ENCODE results near the gene BBX. TPM values are rescaled to one million over a fixed set of nuclear protein-coding genes. Genes with fewer than 3 reads are reported as not detected.

BBX gene
- total RNA-seq, 1 donor from 2014 or later = 77.5 TPM

- H3K9me3 Mint-ChIP-seq = peaks cover 3% of the 10 kb centered on the region
- no peak for TF ChIP-seq CTCF (IDR thresholded peaks at IDR 0.05)
- POLR2A ChIA-PET = interaction anchor here (0.6 kb wide), 1 partner anchor 24 kb away, joined by 7 read pairs; no protein-coding TSS in a partner anchor
- H3K4me1 Mint-ChIP-seq = peaks cover 11% of the 10 kb centered on the region
- CTCF ChIA-PET = no interaction called here
- no peak overlapping the region for H3K4me3 Mint-ChIP-seq
- peaks cover 17% of the 10 kb centered on the region for H3K36me3 Mint-ChIP-seq (ENCODE audit: low read depth)
- H3K27me3 Mint-ChIP-seq = no peaks in the 10 kb centered on the region
- intact Hi-C loops (cut with micrococcal nuclease) = no loop called here
- no peak overlapping the region for H3K27ac Mint-ChIP-seq
- no peak for DNase-seq
- no peak for ATAC-seq (ENCODE audit: low read depth)
Observed at GRCh38 chr3:107548601-107549000, 25.8 kb downstream of the BBX start.

DNA sequence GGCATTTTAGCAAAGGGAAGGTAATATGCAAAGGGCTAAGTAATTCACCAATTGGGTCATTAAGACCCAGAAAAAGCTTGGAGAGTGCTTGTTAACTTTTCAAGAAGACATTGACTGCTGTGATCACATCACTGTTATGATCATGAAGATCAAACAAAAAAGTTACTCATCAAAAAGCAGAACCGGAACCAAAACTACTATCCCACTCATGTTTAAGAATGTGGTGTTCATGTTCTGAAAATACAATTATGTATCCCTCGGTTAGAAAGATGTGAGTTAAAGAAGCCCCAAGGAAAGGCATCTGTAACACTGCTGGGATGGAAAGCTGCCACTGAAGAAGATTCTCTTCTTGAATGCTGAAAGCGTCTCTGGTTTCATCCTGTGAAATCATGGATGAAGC lies 32.6 kb downstream of the BBX start:
- Mint-ChIP-seq H3K4me3 (no peak overlapping the region), H3K27me3 (no peaks in the 10 kb centered on the region), H3K9me3 (no peaks in the 10 kb centered on the region), H3K4me1 (peaks cover 32% of the 10 kb centered on the region), H3K27ac (no peak overlapping the region), H3K36me3 (ENCODE audit: low read depth) (peaks cover 20% of the 10 kb centered on the region)
- no peak for TF ChIP-seq CTCF (IDR thresholded peaks at IDR 0.05)
- POLR2A ChIA-PET = no interaction called here
- no peak for DNase-seq
- ATAC-seq (ENCODE audit: low read depth) = no peak
- CTCF ChIA-PET = no interaction called here
- intact Hi-C loops (cut with micrococcal nuclease) = no loop called here

DNA sequence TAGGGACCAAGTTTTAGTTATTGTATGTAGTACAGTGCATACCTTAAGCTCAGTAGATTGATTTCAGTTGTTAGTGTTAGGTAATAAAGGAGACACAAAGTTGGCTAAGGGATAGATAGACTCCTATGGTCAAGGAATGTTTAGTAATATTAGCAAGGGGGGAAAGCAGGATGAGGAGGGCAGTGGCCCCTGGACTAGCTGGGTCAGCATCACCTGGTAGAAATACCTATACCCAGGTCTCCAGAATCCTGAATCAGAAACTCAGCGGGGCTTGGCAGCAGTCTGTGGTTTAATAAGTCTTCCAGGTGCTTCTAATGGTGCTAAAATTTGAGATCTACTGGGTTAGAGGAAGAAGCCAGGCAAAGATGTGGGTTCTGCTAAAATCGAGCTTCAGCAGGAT lies 35.0 kb downstream of the BBX start:
- Mint-ChIP-seq H3K36me3 (ENCODE audit: low read depth) (peaks cover 19% of the 10 kb centered on the region), H3K4me1 (peaks cover 44% of the 10 kb centered on the region), H3K27me3 (no peaks in the 10 kb centered on the region), H3K27ac (no peak overlapping the region), H3K4me3 (no peak overlapping the region), H3K9me3 (no peaks in the 10 kb centered on the region)
- TF ChIP-seq CTCF (IDR thresholded peaks at IDR 0.05) = no peak
- no peak for DNase-seq
- ATAC-seq (ENCODE audit: low read depth) = no peak
- POLR2A ChIA-PET = no interaction called here
- intact Hi-C loops (cut with micrococcal nuclease) = no loop called here
- CTCF ChIA-PET = no interaction called here

DNA sequence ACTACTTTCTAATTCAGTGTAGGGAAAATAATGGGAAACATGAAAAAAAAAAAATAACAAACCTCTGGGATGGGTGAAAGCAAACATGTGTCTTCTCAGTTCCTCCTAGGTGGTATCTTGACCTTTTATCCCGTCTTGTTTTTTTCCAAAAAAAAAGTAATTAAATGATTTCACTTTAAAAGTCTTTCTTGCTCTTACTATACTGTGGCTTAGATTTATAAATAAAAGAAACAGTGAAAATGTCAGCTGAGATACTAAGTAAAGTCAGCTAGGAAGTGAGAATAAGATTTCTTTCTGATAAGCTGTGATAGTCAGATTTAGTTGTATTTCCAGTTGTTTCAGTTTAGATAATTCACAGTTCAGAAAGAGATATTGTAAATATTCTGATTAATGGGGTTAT lies 37.4 kb downstream of the BBX start:
- ChIA-PET CTCF (no interaction called here), POLR2A (interaction anchor here (0.9 kb wide), 1 partner anchor 130 kb away, joined by 3 read pairs; no protein-coding TSS in a partner anchor)
- H3K4me1 Mint-ChIP-seq = peaks cover 43% of the 10 kb centered on the region
- no peaks in the 10 kb centered on the region for H3K9me3 Mint-ChIP-seq
- no peaks in the 10 kb centered on the region for H3K27me3 Mint-ChIP-seq
- no peak for TF ChIP-seq CTCF (IDR thresholded peaks at IDR 0.05)
- ATAC-seq (ENCODE audit: low read depth) (no peak), DNase-seq (no peak)
- H3K36me3 Mint-ChIP-seq (ENCODE audit: low read depth) = peaks cover 13% of the 10 kb centered on the region
- intact Hi-C loops (cut with micrococcal nuclease) = loop anchor here (5.0 kb wide), 1 partner anchor 298 kb away; no protein-coding TSS in a partner anchor
- no peak overlapping the region for H3K4me3 Mint-ChIP-seq
- H3K27ac Mint-ChIP-seq = no peak overlapping the region

DNA sequence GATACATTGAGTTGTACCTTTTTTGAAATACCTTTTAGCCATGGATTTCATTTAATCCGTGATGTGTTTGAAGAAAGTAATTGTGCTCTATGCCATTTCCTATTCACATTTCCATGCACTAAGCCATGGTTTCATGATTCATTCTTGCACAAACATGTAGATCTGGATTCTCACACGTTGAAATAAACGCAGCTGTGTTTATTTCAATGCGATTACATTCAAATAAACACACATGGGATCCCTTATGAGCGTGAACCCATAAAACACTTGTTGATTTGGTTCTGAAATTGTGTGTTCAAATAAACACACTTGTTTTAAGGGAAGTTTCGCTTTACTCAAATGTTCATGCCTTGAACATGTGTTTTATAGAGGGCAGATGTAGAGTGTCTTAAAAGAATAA lies 39.2 kb downstream of the BBX start:
- H3K4me1 Mint-ChIP-seq = peaks cover 44% of the 10 kb centered on the region
- CTCF ChIA-PET = no interaction called here

More for the DNA sequence above, 39.2 kb downstream of the BBX start:
- TF ChIP-seq CTCF (IDR thresholded peaks at IDR 0.05) = no peak
- Mint-ChIP-seq H3K27ac (no peak overlapping the region), H3K27me3 (no peaks in the 10 kb centered on the region), H3K36me3 (ENCODE audit: low read depth) (peaks cover 8% of the 10 kb centered on the region), H3K9me3 (no peaks in the 10 kb centered on the region), H3K4me3 (no peak overlapping the region)
- POLR2A ChIA-PET = no interaction called here
- DNase-seq (no peak), ATAC-seq (ENCODE audit: low read depth) (no peak)
- intact Hi-C loops (cut with micrococcal nuclease) = loop anchor here (5.0 kb wide), 1 partner anchor 300 kb away; no protein-coding TSS in a partner anchor

All from activated B cell treated with CpG ODN at 0.5 μM for 24 hours (primary cell).